CD4-positive, alpha-beta T cell treated with Interleukin-10 for 1 hour (primary cell): ENCODE data around the gene LAMTOR4.

ENCODE experiments used
- DNase-seq: peaks from one replicate; pipeline ENCODE4 v3.0.0-alpha.2; 2020

The LAMTOR4 gene

GRCh38 chr7:100154651-100155491 lies 6.2 kb downstream of the LAMTOR4 start:
- DNase-seq, result no peak

GRCh38 chr7:100155553-100156317 lies 7.0 kb downstream of the LAMTOR4 start:
- no peak for DNase-seq

GRCh38 chr7:100156331-100157068 lies 7.8 kb downstream of the LAMTOR4 start:
- DNase-seq, result peak; percentile 58

- DNase-seq, result no peak
Observed at GRCh38 chr7:100157069-100157333, 8.3 kb downstream of the LAMTOR4 start.

GRCh38 chr7:100157334-100158228 lies 8.9 kb downstream of the LAMTOR4 start:
- no peak for DNase-seq

- peak; percentile 88 for DNase-seq
Observed at GRCh38 chr7:100158229-100159098, 9.7 kb downstream of the LAMTOR4 start, which contains the start of gene TRAPPC14. TSS of gene TRAPPC14 (minus strand) at chr7:100158723. CDS start at chr7:100158499, 224 bp downstream.

- no peak for DNase-seq
Observed at GRCh38 chr7:100159099-100159623, 10.4 kb downstream of the LAMTOR4 start.

GRCh38 chr7:100160067-100160466 lies 11.3 kb downstream of the LAMTOR4 start:
- DNase-seq, result no peak

- no peak for DNase-seq
Observed at GRCh38 chr7:100163006-100163531, 14.4 kb downstream of the LAMTOR4 start.

- no peak for DNase-seq
Observed at GRCh38 chr7:100163871-100164270, 15.2 kb downstream of the LAMTOR4 start.

- DNase-seq, result peak; percentile 45
Observed at GRCh38 chr7:100166317-100166940, 17.7 kb downstream of the LAMTOR4 start.

GRCh38 chr7:100166970-100167911 lies 18.5 kb downstream of the LAMTOR4 start:
- DNase-seq, result no peak

GRCh38 chr7:100167912-100168323 lies 19.2 kb downstream of the LAMTOR4 start:
- no peak for DNase-seq

GRCh38 chr7:100169147-100169850 lies 20.6 kb downstream of the LAMTOR4 start:
- DNase-seq, result no peak

GRCh38 chr7:100170101-100170897 lies 21.6 kb downstream of the LAMTOR4 start:
- DNase-seq, result no peak

GRCh38 chr7:100171087-100171681 lies 22.5 kb downstream of the LAMTOR4 start:
- DNase-seq, result peak; percentile 53

GRCh38 chr7:100171840-100172239 lies 23.1 kb downstream of the LAMTOR4 start:
- DNase-seq, result no peak
